Ascending aorta (tissue), 2 donors: ENCODE measurements around the gene NOSIP. TPM values are rescaled to one million over a fixed set of nuclear protein-coding genes. Genes with fewer than 3 reads are reported as not detected.
A peak's percentile ranks its signal among the peaks of the same experiment; 100 is the strongest.

ENCODE experiments used
- DNase-seq, 2 donors: peaks; one replicate each; pipeline ENCODE4 v3.0.0-alpha.2; 2019; ENCODE audit warnings: low spot score in 2 of 2
- H3K27ac ChIP-seq, 2 donors: fragments of 200-600 bp; sonication (generic); one replicate each; pipeline ENCODE4 v1.5.1; 2016 to 2017; ENCODE audit warnings: mild to moderate bottlenecking in 1 of 2
- H3K27me3 ChIP-seq: fragments of 200-600 bp; sonication (generic); one replicate; pipeline ENCODE4 v1.5.1; 2017
- H3K36me3 ChIP-seq, 2 donors: fragments of 200-600 bp; sonication (generic); one replicate each; pipeline ENCODE4 v1.5.1; 2016
- H3K4me1 ChIP-seq, 2 donors: fragments of 200-600 bp; sonication (generic); one replicate each; pipeline ENCODE4 v1.5.1; 2016 to 2017; ENCODE audit warnings: mild to moderate bottlenecking in 1 of 2
- H3K4me3 ChIP-seq, 2 donors: fragments of 200-600 bp; sonication (generic); one replicate each; pipeline ENCODE4 v1.5.1; 2016 to 2017; ENCODE audit warnings: mild to moderate bottlenecking in 1 of 2
- H3K9me3 ChIP-seq, 2 donors: fragments of 200-600 bp; sonication (generic); one replicate each; pipeline ENCODE4 v1.5.1; 2016
- intact Hi-C: fragments of 100-400 bp; cut with DNase I; formaldehyde crosslinking; loops from one replicate; pipeline ENCODE4 v1.15.1; 2023
- total RNA-seq: library from RNA; depleted of rRNA; stranded (reverse); fragments of >200 nt; gene quantifications from one replicate; pipeline ENCODE4 v1.1.0, GENCODE V29; 2016
- TF ChIP-seq, protein P1 (sequence below), 3 experiments: fragments of 200-600 bp in 2 of 3; fragments of 450-650 bp in 1 of 3; sonication (generic) in 2 of 3; IDR thresholded peaks; one replicate each; pipeline ENCODE4 v1.5.1; 2016 to 2019; ENCODE audit warnings: antibody characterized with exemption in 3 of 3, mild to moderate bottlenecking in 1 of 3, moderate library complexity in 1 of 3

Gene NOSIP
- total RNA-seq, 1 donor from 2014 or later: 85.3 TPM

DNA sequence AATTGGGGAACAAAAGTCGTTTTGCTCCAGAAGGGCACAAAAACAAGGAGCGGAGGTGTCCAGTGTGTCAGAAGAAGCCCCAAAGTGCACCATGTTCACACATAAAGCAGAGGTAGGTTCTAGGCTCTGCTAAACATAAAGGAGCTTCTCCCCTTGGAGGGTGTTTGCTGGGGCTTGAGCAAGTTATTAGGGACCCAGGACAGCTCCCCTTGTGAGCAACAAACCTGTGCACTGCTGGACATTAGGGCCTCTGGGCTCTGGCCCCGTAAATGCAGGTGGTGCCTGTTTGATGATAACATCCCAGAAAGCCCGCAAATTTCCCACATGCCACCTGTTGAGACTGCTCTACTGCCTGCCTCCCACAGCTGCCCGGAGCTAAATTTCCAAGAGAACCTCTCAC lies 41.7 kb downstream of the NOSIP start:
- Histone ChIP-seq H3K27ac (no peak overlapping the region), H3K36me3 (peaks cover 50 to 59% of the 10 kb centered on the region in 2 donors), H3K4me1 (peaks cover 0 to 8% of the 10 kb centered on the region in 2 donors), H3K4me3 (no peak overlapping the region), H3K9me3 (no peaks in the 10 kb centered on the region), H3K27me3 (no peaks in the 10 kb centered on the region)
- TF ChIP-seq, protein P1, sequence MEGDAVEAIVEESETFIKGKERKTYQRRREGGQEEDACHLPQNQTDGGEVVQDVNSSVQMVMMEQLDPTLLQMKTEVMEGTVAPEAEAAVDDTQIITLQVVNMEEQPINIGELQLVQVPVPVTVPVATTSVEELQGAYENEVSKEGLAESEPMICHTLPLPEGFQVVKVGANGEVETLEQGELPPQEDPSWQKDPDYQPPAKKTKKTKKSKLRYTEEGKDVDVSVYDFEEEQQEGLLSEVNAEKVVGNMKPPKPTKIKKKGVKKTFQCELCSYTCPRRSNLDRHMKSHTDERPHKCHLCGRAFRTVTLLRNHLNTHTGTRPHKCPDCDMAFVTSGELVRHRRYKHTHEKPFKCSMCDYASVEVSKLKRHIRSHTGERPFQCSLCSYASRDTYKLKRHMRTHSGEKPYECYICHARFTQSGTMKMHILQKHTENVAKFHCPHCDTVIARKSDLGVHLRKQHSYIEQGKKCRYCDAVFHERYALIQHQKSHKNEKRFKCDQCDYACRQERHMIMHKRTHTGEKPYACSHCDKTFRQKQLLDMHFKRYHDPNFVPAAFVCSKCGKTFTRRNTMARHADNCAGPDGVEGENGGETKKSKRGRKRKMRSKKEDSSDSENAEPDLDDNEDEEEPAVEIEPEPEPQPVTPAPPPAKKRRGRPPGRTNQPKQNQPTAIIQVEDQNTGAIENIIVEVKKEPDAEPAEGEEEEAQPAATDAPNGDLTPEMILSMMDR (IDR thresholded peaks at IDR 0.05): no peak
- no peak for DNase-seq
- intact Hi-C loops: no loop called here

DNA sequence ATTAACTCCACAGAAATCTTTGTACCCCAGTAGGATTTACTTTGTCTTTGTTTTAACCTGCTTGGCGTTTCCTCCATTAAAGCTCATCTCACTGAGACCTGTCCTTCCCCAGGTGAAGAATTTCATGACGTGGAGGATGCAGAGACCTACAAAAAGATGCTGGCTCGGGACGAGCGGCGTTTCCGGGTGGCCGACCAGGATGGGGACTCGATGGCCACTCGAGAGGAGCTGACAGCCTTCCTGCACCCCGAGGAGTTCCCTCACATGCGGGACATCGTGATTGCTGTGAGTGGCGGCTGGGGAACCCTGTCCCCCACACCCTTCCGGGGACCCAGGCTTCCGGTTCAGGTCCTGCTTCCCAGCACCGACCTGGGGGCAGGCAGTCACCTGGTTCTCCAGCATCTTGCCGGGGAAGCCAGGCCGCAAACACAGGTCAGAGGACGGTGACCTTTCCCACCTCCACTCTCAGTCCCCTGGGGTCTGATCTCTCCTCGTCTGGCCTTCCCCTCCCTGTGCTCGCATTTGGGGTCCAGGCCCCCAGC lies 43.4 kb downstream of the NOSIP start:
- no peak for DNase-seq
- intact Hi-C loops: no loop called here
- Histone ChIP-seq H3K9me3 (no peaks in the 10 kb centered on the region), H3K4me1 (peaks cover 6 to 14% of the 10 kb centered on the region in 2 donors), H3K4me3 (no peak overlapping the region), H3K36me3 (peaks cover 50 to 51% of the 10 kb centered on the region in 2 donors), H3K27ac (no peak overlapping the region), H3K27me3 (no peaks in the 10 kb centered on the region)
- TF ChIP-seq, protein P1 (IDR thresholded peaks at IDR 0.05): no peak

DNA sequence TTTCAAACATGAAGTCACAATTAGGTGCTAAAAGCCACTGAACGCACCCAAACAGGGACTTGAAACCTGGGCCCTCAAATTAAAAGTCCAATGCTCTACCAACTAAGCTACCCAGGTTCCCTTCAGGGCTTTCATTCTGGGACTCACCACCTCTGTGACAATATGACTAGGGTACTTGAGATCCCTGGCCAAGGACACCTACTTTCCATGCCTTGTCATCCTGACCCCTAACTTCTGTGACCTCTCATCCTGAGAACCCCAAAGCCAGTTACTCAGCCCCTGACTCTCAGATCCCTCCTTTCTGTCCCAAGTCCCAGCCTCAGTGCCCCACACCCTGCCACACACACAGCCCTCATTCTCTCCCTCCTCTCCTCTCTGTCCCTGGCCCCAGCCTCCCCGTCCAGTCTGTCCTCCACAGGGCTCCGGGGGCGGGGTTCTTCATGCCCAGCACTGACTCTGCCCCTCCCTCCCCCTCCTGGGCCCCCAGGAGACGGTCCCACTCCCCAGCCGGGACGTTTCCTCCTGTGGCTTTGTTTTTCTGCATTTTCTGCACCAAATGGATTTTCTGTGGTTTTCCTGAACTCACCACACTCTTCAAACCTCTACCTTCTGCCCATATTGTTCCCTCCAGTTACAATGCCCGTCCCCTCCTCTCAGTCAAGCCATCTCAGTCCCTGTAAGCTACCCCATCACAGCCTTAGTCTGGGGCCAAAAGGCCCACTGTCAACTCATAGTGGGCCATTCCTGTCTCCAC lies 45.5 kb downstream of the NOSIP start:
- DNase-seq: no peak
- no peak overlapping the region for H3K27ac ChIP-seq
- peaks cover 6 to 14% of the 10 kb centered on the region in 2 donors for H3K4me1 ChIP-seq
- no peak overlapping the region for H3K4me3 ChIP-seq
- no peaks in the 10 kb centered on the region for H3K27me3 ChIP-seq
- TF ChIP-seq, protein P1 (IDR thresholded peaks at IDR 0.05): no peak
- H3K9me3 ChIP-seq: no peaks in the 10 kb centered on the region
- intact Hi-C loops: no loop called here
- peaks cover 40 to 50% of the 10 kb centered on the region in 2 donors for H3K36me3 ChIP-seq

DNA sequence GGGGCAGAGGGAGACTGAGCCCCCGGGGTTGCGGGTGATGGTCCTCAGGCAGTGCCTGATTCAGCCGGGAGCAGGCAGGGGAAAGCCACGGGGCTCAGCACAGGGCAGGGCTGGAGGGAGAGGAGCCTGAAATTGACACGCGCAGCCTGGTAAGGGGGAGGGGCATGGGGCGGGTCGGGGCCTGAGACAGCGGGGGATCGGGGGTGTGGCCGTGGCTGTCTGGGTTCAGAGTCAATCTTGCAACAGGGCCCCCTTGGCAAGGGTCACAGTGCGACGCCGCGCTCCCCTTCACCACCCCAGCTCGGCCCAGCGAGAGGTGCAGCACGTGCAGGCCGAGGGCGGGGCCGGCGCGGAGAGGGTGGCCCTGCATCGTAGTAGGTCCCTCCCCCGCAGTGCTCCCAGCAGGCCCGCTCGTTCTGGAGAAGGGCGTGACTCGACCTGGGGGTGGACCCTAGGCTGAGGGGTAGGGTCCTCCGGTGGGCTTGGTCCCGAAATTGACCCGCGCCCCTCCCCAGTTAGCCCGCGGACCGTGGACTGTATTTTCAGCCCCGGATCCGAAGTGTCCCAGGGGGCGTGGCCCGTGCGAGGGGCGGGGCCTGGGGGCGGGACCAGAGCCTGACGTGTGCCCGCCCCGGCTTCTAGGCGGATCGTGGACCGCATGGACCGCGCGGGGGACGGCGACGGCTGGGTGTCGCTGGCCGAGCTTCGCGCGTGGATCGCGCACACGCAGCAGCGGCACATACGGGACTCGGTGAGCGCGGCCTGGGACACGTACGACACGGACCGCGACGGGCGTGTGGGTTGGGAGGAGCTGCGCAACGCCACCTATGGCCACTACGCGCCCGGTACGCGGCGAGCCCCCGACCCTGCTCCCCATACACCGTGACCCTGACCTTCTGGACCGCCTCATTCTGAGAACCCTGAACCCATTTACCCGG lies 46.5 kb downstream of the NOSIP start:
- intact Hi-C loops: no loop called here
- Histone ChIP-seq H3K4me1 (peaks cover 6 to 14% of the 10 kb centered on the region in 2 donors), H3K27ac (peak overlapping the region in 1 of 2 donors; percentile 17), H3K4me3 (peak overlapping the region; percentile 51 to 68), H3K27me3 (no peaks in the 10 kb centered on the region), H3K9me3 (no peaks in the 10 kb centered on the region), H3K36me3 (peaks cover 31 to 41% of the 10 kb centered on the region in 2 donors)
- TF ChIP-seq, protein P1 (IDR thresholded peaks at IDR 0.05): peak in 1 of 3 experiments; percentile 11
- peak in 1 of 2 donors; percentile 84 for DNase-seq

DNA sequence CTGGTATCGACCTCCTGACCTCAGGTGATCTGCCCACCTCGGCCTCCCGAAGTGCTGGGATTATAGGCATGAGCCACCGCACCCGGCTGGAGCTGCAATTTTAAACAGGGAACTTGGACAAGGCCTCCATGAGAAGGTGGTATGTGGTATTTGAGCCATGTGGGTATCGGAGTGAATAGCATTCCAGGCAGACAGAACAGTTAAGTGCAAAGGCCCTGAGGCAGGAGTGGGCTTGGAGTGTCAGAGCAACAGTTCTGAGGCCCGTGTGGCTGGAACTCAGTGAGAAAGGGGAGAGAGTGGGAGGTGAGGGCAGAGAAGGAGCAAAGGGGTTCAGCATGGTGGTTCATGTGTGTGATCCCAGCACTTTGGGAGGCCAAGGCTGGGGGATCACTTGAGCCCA lies 49.6 kb downstream of the NOSIP start:
- Histone ChIP-seq H3K27ac (no peak overlapping the region), H3K27me3 (no peaks in the 10 kb centered on the region), H3K4me3 (no peak overlapping the region), H3K9me3 (no peaks in the 10 kb centered on the region), H3K36me3 (peaks cover 7 to 15% of the 10 kb centered on the region in 2 donors), H3K4me1 (peaks cover 6 to 18% of the 10 kb centered on the region in 2 donors)
- TF ChIP-seq, protein P1 (IDR thresholded peaks at IDR 0.05): no peak
- intact Hi-C loops: no loop called here
- DNase-seq: no peak
